BJ (cell line): ENCODE measurements around the gene PCYT1A. TPM values are rescaled to one million over a fixed set of nuclear protein-coding genes. Genes with fewer than 3 reads are reported as not detected.

Source experiments
- CTCF ChIA-PET: fragments of 350-600 bp; formaldehyde crosslinking; extraction: SDS; loops from one replicate; lab custom pipeline; 2021; ENCODE audit warnings: antibody characterized with exemption, inconsistent platforms; lab: Yijun Ruan, JAX
- POLR2A ChIA-PET: fragments of 300-600 bp; sonication (Branson Sonifier 250); formaldehyde crosslinking; extraction: SDS; loops from one replicate; lab custom pipeline; 2021; ENCODE audit warnings: antibody characterized with exemption; lab: Charles Lee
- DNase-seq: peaks from one replicate; pipeline ENCODE4 v3.0.0-alpha.2; 2011; ENCODE audit warnings: low read depth
- H3K27me3 ChIP-seq: 2 replicates; pipeline ENCODE4 v1.6.0; 2011; ENCODE audit warnings: low read length; ENCODE audit not compliant: control insufficient read depth, insufficient read depth
- H3K36me3 ChIP-seq: 2 replicates; pipeline ENCODE4 v1.5.1; 2011; ENCODE audit warnings: low read length; ENCODE audit not compliant: control insufficient read depth, insufficient read depth
- H3K4me3 ChIP-seq: 2 replicates; pipeline ENCODE4 v1.5.1; 2011; ENCODE audit warnings: low read depth, mild to moderate bottlenecking, control low read depth, low read length
- CTCF ChIP-seq: IDR thresholded peaks from 2 replicates; pipeline ENCODE4 v1.5.1; 2011; ENCODE audit warnings: low read depth, mild to moderate bottlenecking, control low read depth, inconsistent platforms, low read length, moderate library complexity; ENCODE audit not compliant: insufficient read depth
- polyA plus RNA-seq: library from polyadenylated mRNA; depleted of rRNA; stranded (reverse); fragments of >200 nt; gene quantifications from 2 replicates; pipeline ENCODE4 v1.2.3, GENCODE V29; 2011

The PCYT1A gene
- polyA plus RNA-seq, 1 experiment, result 75.0 TPM

- no peak for DNase-seq
- POLR2A ChIA-PET, result no interaction called here
- H3K36me3 ChIP-seq, result no peaks in the 10 kb centered on the region
- no peak overlapping the region for H3K4me3 ChIP-seq
- CTCF ChIA-PET, result interaction anchor here (1.1 to 1.6 kb wide), 2 partner anchors 9 to 16 kb away, joined by 3 to 6 read pairs; no protein-coding TSS in a partner anchor
- H3K27me3 ChIP-seq, result peaks cover 2% of the 10 kb centered on the region; the same call in 1 of the 2 replicates
- TF ChIP-seq CTCF, result no peak
Measured at GRCh38 chr3:196219970-196220311, 67.6 kb downstream of the PCYT1A start.

- H3K4me3 ChIP-seq, result peak overlapping the region; percentile 10; the same call in 1 of the 2 replicates
Measured at GRCh38 chr3:196219194-196219969, 68.1 kb downstream of the PCYT1A start.

DNA sequence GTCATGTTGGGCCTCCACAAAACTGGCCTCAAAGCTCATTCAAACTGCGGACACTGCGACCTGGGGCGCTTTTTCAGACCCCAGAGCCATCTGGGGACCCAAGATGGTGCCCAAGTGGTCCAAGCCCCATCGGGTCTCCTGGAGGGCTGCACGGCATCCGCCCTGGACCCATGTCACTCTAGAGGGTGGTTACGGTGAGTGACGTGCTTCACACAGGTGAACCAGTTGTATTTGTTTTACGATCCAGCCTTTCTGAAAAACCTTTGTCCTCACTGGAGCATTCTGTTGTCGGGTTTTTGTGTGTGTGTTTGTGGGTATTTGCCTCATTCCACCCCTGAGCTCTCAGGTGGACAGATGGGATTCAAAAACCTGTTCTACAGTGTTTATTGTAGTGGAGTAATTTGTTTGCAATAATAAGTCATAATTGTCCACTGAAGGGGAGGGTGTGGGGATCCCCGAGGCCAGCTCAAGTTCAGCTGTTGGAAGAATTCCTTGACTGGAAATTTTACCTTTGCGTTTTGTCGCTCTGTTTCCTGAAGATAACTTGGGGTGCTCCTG is 69.3 kb downstream of the PCYT1A start:
- Histone ChIP-seq H3K27me3 (peaks cover under 1% of the 10 kb centered on the region; the same call in 1 of the 2 replicates), H3K4me3 (no peak overlapping the region), H3K36me3 (no peaks in the 10 kb centered on the region)
- CTCF ChIA-PET, result interaction anchor here (1.2 kb wide), 1 partner anchor 22 kb away, joined by 5 read pairs; no protein-coding TSS in a partner anchor
- TF ChIP-seq CTCF, result no peak
- POLR2A ChIA-PET, result interaction anchor here (0.6 kb wide), 1 partner anchor 9 kb away, joined by 4 read pairs; no protein-coding TSS in a partner anchor
- no peak for DNase-seq

More at GRCh38 chr3:196219194-196219969, 68.1 kb downstream of the PCYT1A start:
- peak; percentile 87 for DNase-seq
- POLR2A ChIA-PET, result no interaction called here
- H3K27me3 ChIP-seq, result peaks cover 2% of the 10 kb centered on the region; the same call in 1 of the 2 replicates
- no peak for TF ChIP-seq CTCF
- H3K36me3 ChIP-seq, result no peaks in the 10 kb centered on the region
- CTCF ChIA-PET, result interaction anchor here (0.8 to 1.6 kb wide), 4 partner anchors 10 to 285 kb away, joined by 3 to 6 read pairs (median 4); no protein-coding TSS in a partner anchor

GRCh38 chr3:196217307-196218154 is 70.0 kb downstream of the PCYT1A start:
- no peaks in the 10 kb centered on the region for H3K36me3 ChIP-seq
- CTCF ChIA-PET, result no interaction called here
- no peaks in the 10 kb centered on the region for H3K27me3 ChIP-seq
- POLR2A ChIA-PET, result no interaction called here
- H3K4me3 ChIP-seq, result no peak overlapping the region
- no peak for DNase-seq
- TF ChIP-seq CTCF, result no peak
